HEK293T (cell line): Measurements from ENCODE around the gene CYP4F8.
"Not testable (repeated sequence)": the region's sequence is repeated elsewhere in the genome, so short reads cannot be mapped to it uniquely, and the experiment has no call there.

Source experiments
- CTCF ChIA-PET: fragments of 350-600 bp; formaldehyde crosslinking; extraction: SDS; loops from one replicate; lab custom pipeline; 2021; ENCODE audit warnings: antibody characterized with exemption, inconsistent platforms; lab: Yijun Ruan, JAX
- POLR2A ChIA-PET: fragments of 350-600 bp; formaldehyde crosslinking; extraction: SDS; loops from one replicate; lab custom pipeline; 2020; ENCODE audit warnings: antibody characterized with exemption, inconsistent platforms; lab: Yijun Ruan, JAX
- DNase-seq: peaks from one replicate; pipeline ENCODE4 v3.0.0; 2012; ENCODE audit warnings: mixed read lengths; ENCODE audit errors: extremely low spot score
- ARNT ChIP-seq: fragments of 450-650 bp; IDR thresholded peaks from 2 replicates; pipeline ENCODE4 v1.6.1; 2017; ENCODE audit warnings: mild to moderate bottlenecking
- BHLHE40 ChIP-seq: fragments of 450-650 bp; IDR thresholded peaks from 2 replicates; pipeline ENCODE4 v1.6.1; 2016; ENCODE audit warnings: mild to moderate bottlenecking, moderate library complexity, borderline replicate concordance
- CTBP1 ChIP-seq: fragments of 450-650 bp; IDR thresholded peaks from 2 replicates; pipeline ENCODE4 v1.6.1; 2016; ENCODE audit warnings: borderline replicate concordance
- ELF4 ChIP-seq: fragments of 450-650 bp; IDR thresholded peaks from 2 replicates; pipeline ENCODE4 v1.6.1; 2017; ENCODE audit warnings: antibody characterized with exemption
- FOXA1 ChIP-seq: fragments of 450-650 bp; IDR thresholded peaks from 2 replicates; pipeline ENCODE4 v1.6.1; 2016; ENCODE audit warnings: mild to moderate bottlenecking
- FOXK2 ChIP-seq: fragments of 450-650 bp; IDR thresholded peaks from 2 replicates; pipeline ENCODE4 v1.6.1; 2016; ENCODE audit warnings: mild to moderate bottlenecking
- FOXM1 ChIP-seq: fragments of 450-650 bp; IDR thresholded peaks from 2 replicates; pipeline ENCODE4 v1.6.1; 2017; ENCODE audit warnings: mild to moderate bottlenecking, borderline replicate concordance
- HDGF ChIP-seq: fragments of 450-650 bp; IDR thresholded peaks from 2 replicates; pipeline ENCODE4 v1.6.1; 2017; ENCODE audit warnings: antibody characterized with exemption, borderline replicate concordance
- L3MBTL2 ChIP-seq: fragments of 450-650 bp; conservative IDR thresholded peaks from 2 replicates; pipeline ENCODE4 v1.6.1; 2016; ENCODE audit warnings: mild to moderate bottlenecking
- LEF1 ChIP-seq: fragments of 450-650 bp; IDR thresholded peaks from 2 replicates; pipeline ENCODE4 v1.6.1; 2017; ENCODE audit warnings: mild to moderate bottlenecking, borderline replicate concordance
- NFRKB ChIP-seq: fragments of 450-650 bp; IDR thresholded peaks from 2 replicates; pipeline ENCODE4 v1.6.1; 2016; ENCODE audit warnings: mild to moderate bottlenecking, moderate library complexity
- PKNOX1 ChIP-seq: fragments of 450-650 bp; IDR thresholded peaks from 2 replicates; pipeline ENCODE4 v1.6.1; 2016
- SP1 ChIP-seq: fragments of 450-650 bp; IDR thresholded peaks from 2 replicates; pipeline ENCODE4 v1.6.1; 2017
- SUZ12 ChIP-seq: fragments of 450-650 bp; IDR thresholded peaks from 2 replicates; pipeline ENCODE4 v1.6.1; 2016; ENCODE audit warnings: mild to moderate bottlenecking
- TARDBP ChIP-seq: fragments of 450-650 bp; IDR thresholded peaks from 2 replicates; pipeline ENCODE4 v1.6.1; 2016
- ZNF384 ChIP-seq: fragments of 450-650 bp; IDR thresholded peaks from 2 replicates; pipeline ENCODE4 v1.6.1; 2016

The CYP4F8 gene

GRCh38 chr19:15671891-15672579 is 57.0 kb downstream of the CYP4F8 start:
- ChIA-PET POLR2A (no interaction called here), CTCF (no interaction called here)
- TF ChIP-seq ZNF384 (no peak), FOXM1 (no peak), HDGF (no peak), LEF1 (no peak), FOXK2 (no peak), CTBP1 (no peak), NFRKB (no peak), TARDBP (no peak), FOXA1 (no peak), BHLHE40 (no peak), PKNOX1 (no peak), SP1 (no peak), SUZ12 (no peak), ELF4 (no peak), ARNT (no peak), L3MBTL2 (no peak)
- DNase-seq = no peak

- DNase-seq = peak; percentile 15
- CTCF ChIA-PET = no interaction called here
- TF ChIP-seq FOXM1 = no peak
- TF ChIP-seq HDGF = no peak
- TF ChIP-seq TARDBP = no peak
- TF ChIP-seq FOXA1 = no peak
- no peak for TF ChIP-seq CTBP1
- TF ChIP-seq SUZ12 = no peak
- TF ChIP-seq SP1 = no peak
- TF ChIP-seq ZNF384 = no peak
- TF ChIP-seq ARNT = no peak
- no peak for TF ChIP-seq NFRKB
- no peak for TF ChIP-seq L3MBTL2
- no peak for TF ChIP-seq FOXK2
- no peak for TF ChIP-seq ELF4
- no peak for TF ChIP-seq BHLHE40
- TF ChIP-seq PKNOX1 = no peak
- TF ChIP-seq LEF1 = no peak
- POLR2A ChIA-PET = no interaction called here
Measured at GRCh38 chr19:15672580-15673175, 57.7 kb downstream of the CYP4F8 start, which contains the start of gene CYP4F12. Gene CYP4F12, plus strand, starts transcription at chr19:15673087. Its CDS starts 443 bp downstream, at chr19:15673530.

GRCh38 chr19:15673176-15673654 is 58.2 kb downstream of the CYP4F8 start:
- POLR2A ChIA-PET = no interaction called here
- CTCF ChIA-PET = no interaction called here
- DNase-seq = no peak
- TF ChIP-seq ELF4 (no peak), HDGF (no peak), LEF1 (no peak), PKNOX1 (no peak), L3MBTL2 (no peak), FOXA1 (no peak), SP1 (no peak), ARNT (no peak), SUZ12 (no peak)

GRCh38 chr19:15675560-15675959 is 60.5 kb downstream of the CYP4F8 start:
- ChIA-PET CTCF (no interaction called here), POLR2A (no interaction called here)
- no peak for TF ChIP-seq BHLHE40
- DNase-seq = no peak

GRCh38 chr19:15679089-15679488 is 64.1 kb downstream of the CYP4F8 start:
- CTCF ChIA-PET = no interaction called here

GRCh38 chr19:15679865-15680264 is 64.8 kb downstream of the CYP4F8 start:
- DNase-seq, POLR2A ChIA-PET, CTCF ChIA-PET: not testable (repeated sequence)

More at GRCh38 chr19:15679089-15679488, 64.1 kb downstream of the CYP4F8 start:
- TF ChIP-seq CTBP1 (no peak), ARNT (no peak), LEF1 (no peak), FOXK2 (no peak), ZNF384 (no peak), ELF4 (no peak), SP1 (no peak)
- DNase-seq = no peak
- POLR2A ChIA-PET = no interaction called here
